ENCODE measurements around the gene BLOC1S1.

DNA sequence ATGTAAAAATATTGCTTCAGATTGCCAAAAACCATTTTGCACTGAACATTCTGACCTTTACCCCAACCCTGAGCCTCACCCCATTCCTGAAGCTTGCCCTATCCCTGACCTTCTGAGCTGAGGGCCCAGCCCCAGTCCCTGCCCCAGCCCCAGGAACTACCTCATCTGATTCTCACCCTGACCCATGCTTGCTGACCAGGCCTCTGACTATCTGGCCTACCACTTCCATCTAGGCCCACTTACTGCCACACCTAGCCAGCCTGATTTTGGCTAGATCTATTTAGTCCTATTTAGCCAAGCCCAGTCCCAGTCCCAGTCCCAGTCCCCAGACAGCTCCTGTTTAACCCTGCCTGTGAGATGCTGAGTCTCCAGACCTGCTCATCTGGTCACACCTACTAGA is 45.6 kb upstream of the BLOC1S1 start:
- TF ChIP-seq CTCF (IDR thresholded peaks at IDR 0.05): no peak
- no peak for TF ChIP-seq POLR2A (IDR thresholded peaks at IDR 0.05)
